ENCODE data around the gene COBLL1.

The COBLL1 gene

DNA sequence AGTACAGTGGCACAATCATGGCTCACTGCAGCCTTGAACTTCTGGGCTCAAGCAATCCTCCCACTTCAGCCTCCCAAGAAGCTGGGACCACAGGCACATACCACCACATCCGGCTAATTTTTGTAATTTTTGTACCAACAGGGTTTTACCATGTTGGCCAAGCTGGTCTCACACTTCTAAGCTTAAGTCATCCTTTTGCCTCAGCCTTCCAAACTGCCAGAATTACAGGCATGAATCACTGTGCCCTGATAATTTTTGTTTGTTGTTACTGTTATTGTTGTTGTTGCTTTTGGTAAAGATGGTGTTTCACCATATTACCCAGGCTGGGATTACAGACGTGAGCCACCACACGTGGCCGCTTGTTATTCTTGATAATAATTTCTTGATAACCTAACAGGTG lies 10.5 kb upstream of the COBLL1 start:
- no peak for DNase-seq

DNA sequence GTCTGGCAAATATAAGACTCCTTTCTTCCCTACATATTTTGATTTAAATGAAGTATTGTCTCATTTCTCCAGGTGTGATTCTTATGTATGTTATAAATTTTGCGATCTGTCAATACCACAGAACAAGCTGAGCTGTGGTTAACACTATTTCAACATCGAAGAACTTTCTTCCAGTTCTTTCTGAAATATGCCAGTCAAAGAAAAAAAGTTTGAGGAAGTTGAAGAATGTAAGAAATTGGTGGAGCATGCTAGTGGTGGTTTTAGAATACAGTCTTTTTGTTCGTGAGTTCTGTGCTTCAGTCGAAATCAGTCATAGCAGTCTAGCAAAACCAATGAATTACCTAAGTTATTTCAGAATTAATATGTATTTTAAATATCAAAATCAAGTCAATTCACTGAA lies 8.6 kb upstream of the COBLL1 start:
- DNase-seq = no peak

DNA sequence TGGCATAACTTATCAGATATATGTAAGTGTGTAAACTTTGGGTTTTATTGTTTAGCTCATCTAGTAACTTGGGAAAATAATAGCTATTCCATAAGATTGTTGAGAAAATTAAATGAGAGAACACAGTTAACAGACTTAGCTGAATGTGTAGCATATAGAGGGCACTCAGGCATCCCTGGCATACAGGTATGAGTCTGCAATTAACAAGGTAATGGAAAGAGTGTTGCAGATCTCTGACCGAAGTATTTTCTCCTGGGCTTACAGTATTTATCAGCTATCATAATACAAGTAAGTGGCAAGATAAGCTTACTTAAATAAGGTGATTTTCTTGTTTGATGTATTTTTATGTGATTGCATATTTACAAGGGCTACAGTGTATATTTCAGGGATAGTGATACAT lies 7.9 kb upstream of the COBLL1 start:
- DNase-seq = no peak

- DNase-seq = no peak
Observed at GRCh38 chr2:164847981-164848741, 6.5 kb upstream of the COBLL1 start.

- DNase-seq = no peak
Observed at GRCh38 chr2:164847291-164847690, 5.7 kb upstream of the COBLL1 start.

DNA sequence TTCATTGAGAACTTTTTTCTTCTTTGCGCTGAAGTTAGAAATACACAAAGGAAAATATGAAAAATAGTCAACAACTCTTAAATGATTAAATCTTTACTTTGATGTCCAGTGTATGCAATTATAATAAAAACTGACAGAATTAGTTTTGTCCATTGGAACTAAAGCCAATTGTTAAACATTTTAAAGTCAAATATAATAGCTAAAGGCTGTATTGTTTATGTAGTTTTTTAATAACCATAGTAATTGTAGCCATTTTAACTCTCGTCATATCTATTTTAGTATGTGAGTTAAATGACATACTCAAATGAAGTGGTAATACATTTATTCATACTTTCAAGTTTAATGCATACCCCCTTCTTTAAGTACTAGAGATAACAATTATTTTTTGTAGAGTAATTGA lies 4.7 kb upstream of the COBLL1 start:
- DNase-seq = no peak

GRCh38 chr2:164843346-164843911 lies 1.8 kb upstream of the COBLL1 start:
- DNase-seq = no peak

- DNase-seq = no peak
Observed at GRCh38 chr2:164842624-164842966, 972 bp upstream of the COBLL1 start.

DNA sequence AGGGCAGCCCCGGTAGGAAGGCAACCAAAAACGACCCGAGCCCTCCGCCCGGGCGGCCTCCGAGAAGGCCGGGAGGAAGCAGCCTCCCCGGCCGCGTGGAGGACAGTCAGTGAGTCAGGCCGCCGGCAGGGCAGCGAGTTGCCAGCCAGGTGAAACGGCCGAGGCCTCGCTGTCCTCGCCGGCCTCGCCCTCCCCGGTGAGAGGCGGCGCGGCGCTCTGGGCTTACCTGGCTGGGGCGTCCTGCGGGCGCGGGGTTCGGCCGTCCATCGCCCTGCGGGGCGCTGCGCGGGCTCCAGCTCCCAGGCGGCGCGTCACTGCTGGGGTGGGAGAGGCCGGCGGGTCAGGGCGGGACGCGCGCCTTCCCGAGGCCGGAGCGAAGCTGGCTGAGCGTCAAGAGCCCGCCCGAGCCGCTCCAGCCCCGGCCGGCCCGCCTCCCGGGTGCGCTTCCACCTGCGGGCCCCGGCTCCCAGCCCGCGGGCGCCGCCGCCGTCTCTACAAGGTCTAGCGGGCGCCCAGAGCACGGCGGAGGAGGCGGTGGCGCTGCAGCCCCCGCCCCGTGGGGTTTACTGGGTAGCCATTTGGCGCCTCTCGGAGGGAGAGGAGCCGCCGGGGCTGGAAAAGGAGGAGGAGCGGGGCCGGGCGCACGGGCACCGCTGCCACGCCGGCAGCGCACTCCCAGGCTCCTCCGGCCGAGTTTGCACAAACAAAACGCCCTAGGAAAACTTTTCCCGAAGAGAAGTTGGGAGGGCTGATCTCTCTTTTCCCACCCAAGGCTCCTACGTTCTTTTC lies 499 bp downstream of the COBLL1 start:
- DNase-seq = peak; percentile 21 to 30

DNA sequence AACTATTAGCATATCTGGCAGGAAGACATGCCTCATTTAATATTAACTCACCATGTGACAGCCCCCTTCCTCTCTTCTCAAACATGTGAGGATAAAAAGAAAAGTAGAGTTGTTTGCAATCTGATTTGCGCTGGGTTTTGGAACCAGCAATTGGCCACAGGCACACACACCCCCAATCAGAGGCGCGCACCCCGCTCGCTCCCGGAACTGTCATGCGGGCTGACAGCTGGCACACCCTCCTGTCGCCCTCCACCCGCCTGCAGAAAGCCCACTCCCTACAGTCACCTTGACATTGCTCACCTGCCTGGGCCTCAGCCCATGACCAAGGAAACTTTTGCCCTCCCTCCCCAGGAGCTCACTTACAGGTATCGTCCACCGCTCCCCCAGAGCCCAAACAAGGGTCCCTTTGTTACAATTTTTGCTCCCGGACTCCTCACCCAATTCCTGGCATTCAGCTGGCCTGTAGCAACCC lies 1.1 kb downstream of the COBLL1 start:
- DNase-seq = no peak

DNA sequence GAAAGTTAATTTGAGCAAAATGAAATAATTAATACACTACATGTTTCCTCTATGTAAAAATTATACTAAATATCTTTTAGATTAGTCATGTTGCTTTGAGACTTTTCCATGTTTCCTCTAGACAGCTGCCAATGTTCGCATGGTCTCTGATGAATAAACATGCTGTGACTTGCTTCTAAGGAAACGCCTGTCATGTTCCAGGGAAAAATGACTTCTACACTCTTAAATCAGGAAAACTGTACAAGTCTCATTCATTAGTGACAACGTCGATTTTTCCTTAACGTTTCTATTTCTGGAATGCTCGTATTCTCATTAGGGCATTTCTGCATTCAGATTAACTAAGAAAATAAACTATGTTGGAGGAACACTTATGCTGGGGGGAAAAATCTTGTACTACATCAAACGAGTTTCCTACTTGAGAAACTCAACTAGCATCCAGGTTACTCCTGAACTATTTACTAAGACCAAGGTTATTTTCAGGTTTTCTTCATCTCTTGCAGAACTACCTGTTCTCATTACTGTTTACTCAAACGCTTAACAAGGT lies 1.6 kb downstream of the COBLL1 start:
- DNase-seq = no peak

DNA sequence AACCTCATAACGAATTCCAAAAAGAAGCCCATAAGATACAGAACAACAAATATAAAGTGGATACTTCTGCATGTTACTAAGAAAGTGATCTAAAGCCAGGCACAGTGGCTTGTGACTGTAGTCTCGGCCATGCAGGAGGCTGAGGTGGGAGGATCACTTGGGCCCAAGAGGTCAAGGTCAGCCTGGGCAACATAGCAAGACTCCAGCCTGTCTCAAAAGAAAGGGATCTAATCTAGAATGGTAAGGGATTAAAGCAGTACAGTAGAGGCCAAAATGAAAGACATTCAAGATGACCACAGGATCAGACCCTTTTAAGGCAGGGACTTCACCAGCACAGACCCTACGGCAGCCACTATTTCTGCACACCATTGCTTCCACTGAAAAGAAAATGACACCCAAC lies 3.8 kb downstream of the COBLL1 start:
- no peak for DNase-seq

GRCh38 chr2:164836907-164837306 lies 4.7 kb downstream of the COBLL1 start:
- DNase-seq = no peak

DNA sequence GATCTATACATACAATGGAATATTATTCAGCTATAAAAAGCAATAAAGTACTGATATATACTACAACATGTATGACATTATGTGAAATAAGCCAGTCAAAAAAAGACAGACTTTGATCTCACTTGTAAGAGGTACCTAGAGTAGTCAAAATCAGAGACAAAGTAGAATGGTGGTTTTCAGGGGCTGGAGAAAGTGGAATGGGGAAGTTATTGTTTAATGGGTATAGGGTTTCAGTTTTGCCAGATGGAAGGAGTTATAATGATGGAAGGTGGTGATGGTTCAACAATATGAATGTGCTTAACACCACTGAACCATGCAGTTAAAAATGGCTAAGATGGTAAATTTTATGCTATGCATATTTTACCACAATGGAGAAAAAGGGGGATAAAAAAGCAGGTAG lies 6.3 kb downstream of the COBLL1 start:
- DNase-seq = no peak

DNA sequence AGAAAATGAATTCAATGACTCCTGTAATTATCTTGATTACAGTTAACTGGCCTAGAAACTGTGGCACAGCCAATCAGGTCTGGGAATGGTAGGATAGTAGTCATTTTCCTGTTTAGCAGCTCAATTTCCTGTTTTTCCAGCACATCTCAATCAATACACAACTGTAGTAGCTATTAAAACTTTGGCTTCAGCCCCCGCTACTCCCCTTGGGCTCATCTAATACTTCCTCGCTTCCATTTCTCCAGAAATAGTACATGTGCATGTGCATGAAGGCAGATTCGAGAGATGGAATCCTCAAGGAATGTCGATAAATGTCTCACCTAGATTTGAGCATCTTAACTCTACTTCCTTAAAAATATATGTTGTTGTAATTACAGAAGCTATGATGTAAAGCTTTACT lies 9.7 kb downstream of the COBLL1 start:
- no peak for DNase-seq

DNA sequence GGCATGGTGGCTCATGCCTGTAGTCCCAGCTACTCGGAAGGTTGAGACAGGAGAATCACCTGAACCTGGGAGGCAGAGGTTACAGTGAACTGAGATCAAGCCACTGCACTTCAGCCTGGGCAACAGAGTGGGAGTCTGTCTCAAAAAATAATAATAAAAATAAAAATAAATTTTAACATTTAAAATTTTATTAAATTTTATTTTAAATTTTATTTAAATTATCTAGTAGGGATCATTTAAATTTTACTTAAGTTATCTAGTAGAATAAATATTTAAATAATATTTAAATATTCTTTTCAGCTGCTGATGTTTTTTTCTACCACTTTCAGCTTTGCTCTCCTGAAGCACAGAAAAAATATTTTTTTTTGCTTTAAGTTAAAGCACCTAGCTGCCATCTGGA lies 10.4 kb downstream of the COBLL1 start:
- no peak for DNase-seq

DNA sequence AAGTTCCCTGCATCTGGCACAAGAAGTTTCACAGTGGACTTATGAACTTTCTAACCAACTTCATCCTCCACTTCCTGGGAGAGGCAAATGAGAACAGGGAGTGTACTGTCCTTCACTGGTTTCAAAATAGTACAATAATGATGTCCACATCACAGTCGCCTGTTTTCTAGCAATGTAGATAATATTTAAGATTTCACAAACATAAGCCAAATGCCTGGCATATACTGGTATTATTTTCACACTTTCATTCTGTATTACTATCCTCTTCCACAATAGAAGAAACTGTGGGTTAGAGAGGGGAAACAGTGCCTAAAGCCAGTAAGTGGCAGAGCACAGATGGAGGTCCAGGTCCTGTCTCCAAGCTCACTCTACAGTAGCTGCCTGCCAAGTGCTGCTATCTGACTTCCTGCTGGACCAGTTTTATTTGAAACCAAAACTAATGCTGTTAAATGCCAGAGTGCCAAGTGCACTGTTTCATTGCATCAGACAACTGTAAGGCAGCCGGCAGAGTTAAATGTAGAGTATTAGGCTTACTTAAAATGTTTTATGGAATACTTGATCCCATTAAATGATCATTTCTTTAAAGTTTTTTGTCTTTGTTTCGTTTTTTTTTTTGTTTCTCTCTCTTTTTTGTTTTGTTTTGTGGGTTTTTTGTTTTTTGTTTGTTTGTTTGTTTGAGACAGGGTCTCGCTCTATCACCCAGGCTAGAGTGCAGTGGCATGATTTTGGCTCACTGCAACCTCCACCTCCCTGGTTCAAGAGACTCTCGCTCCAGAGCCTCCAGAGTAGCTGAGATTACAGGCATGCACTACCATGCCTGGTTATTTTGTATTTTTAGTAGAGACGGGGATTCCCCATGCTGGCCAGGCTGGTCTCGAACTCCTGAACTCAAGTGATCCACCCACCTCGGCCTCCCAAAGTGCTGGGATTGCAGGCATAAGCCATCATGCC lies 15.1 kb downstream of the COBLL1 start:
- no peak for DNase-seq

DNA sequence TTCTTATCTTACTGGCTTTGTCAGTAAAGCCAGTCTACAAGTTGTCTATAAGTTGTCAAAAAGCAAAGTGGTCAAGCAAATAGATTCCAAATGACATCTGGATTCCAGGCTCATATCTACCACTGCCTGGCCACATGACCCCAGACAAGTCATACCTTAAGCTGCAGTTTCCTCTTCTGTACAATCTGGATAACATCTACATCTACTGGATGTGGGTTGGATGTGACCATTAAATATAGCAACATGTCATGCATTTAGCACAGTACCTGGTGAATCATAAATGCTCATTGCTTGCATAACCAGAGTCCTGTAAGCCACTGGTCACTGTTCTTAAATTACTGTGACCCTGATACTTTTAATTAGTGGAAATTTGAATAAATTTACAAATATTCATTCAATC lies 16.8 kb downstream of the COBLL1 start:
- DNase-seq = no peak

- DNase-seq = no peak
Observed at GRCh38 chr2:164823126-164823525, 18.5 kb downstream of the COBLL1 start.

GRCh38 chr2:164821338-164821737 lies 20.3 kb downstream of the COBLL1 start:
- no peak for DNase-seq

DNA sequence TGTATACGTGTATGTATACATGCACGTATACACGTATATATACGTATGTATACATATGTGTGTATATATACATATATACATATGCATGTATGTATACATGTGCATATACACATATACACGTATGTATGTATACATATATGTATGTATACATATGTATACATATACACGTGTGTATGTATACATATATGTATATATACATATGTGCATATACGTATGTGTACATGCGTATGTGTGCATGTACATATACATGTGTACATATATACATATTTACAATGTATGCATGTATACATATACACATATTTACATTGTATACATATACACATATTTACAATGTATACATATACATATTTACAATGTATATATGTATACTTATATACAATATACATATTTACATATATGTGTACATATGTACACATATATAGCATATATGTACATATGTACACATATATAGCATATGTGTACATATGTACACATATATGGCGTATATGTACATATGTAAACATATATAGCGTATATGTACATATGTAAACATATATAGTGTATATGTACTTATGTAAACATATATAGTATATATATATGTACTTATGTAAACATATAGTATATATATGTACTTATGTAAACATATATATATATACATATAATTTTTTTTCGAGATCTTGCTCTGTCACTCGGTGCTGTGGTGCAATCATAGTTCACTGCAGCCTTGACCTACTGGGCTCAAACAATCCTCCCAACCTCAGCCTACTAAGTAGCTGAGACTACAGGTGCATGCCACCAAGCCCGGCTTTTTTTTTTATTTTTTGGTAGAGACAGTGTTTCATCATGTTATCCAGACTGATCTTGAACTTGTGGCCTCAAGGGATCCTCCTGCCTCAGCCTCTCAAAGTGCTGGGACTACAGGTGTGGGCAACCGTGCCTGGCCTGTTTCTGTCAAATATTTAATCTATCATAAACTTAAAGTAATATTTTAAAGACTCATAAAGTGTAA lies 23.2 kb downstream of the COBLL1 start:
- no peak for DNase-seq

Measured in SHP77 (cell line).